HS-5 (cell line): Measurements from ENCODE around the gene GNA12.
A peak's percentile ranks its signal among the peaks of the same experiment; 100 is the strongest.
"Not testable (repeated sequence)": the region's sequence is repeated elsewhere in the genome, so short reads cannot be mapped to it uniquely, and the experiment has no call there.

ENCODE experiments used
- DNase-seq: peaks from one replicate; pipeline ENCODE4 v3.0.0-alpha.2; 2012; ENCODE audit warnings: low read depth

GNA12 gene

DNA sequence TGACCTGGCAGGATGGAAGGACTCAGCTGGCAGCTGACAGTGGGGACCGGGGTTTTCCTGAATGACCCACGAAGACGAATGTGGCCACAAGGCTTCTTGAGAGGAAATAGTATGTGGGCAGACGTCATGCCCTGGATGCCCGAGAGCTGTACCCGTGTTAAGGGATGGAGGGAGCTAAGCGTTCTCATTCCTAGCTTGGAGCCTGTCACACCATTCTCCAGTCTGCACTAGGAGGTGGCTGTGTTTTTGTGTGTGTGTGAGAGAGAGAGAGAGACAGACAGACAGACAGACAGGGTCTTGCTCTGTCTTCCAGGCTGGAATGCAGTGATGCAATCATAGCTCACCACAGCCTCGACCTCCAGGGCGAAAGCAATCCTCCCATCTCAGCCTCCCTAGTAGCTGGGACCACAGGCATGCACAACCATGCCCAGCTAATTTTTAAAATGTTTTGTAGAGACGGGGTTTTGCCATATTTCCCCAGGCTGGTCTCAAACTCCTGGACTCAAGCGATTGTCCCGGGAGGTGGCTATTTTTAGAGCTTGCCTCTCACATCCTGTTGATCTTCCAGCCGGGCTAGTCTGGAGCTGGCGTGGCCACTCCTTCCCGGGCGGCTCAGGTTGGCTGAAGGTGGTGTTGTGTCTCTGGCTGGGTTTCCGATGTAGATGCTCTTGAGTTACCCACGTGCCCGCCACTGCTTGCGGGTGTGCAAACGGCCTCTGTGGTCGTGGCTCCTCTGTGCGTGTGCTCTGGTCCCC lies 154.0 kb downstream of the GNA12 start:
- DNase-seq: no peak

DNA sequence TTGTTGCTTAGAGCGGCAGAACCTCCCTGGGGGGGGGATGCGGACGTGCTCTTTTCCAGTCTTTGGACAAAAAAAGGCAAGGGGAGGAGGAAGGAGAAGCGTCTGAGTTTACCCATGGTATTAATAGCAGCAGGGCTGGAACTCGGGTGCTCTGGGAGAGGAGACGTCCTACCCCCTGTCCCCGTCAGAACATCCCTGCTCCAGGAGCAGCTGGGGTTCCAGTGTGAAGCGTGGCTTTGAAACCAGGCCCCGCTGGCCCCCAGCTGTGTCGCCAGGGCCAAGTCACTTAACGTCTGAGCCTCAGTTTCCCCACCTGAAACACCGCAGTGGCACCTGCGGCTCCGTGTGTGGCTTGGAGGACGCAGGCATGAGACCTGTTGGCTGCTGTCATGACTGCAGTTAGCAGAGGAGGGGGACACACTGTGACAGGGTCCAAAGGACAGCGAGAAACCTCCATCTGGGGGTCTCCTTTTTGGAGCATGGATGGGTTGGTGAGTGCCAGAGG lies 154.7 kb downstream of the GNA12 start:
- no peak for DNase-seq

DNA sequence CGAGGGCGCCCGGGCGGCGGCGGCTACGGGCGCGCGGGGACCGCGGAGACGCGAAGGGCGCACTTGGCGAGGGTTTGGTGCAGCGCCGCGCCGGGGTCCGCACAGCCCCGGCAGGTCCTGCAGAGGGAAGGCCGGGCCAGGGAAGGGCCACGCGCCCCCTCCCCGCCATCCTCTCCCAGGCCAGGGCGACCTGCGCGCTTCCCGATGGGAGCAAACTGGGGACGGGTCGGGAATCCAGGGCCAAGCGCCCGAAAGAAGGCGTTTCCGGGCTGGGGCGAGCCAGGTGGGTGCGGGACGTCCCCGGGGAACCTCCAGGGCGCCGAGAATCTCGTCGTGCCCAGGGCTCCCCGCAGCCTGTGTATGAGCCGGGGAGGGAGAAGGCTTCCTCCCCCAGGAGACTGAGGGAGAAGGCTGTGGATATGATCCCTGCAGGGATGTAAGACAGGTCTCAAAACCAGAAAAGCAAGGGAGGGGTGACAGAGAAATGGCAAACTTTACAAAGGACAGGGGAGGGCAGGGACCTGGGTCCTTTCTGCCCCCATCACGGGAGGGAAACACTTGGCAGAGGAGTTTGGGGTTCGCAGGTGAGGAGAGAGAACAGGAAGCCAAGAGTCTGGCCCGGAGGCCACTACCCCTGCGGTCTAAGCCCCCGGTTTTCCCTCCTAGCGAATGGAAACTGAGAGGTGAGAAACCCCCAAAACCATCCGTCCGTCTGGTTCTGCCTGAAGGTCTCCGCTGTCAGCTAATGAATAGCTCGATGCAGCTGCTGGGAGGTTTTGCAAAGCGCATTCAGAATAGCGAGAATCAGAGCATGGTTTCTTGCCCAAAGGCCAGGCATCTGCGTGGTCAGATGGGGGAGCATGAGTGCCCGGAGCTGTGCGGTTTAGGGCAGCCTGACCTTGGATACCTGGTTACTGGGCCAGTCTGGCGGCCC lies 155.4 kb downstream of the GNA12 start:
- no peak for DNase-seq

GRCh38 chr7:2687881-2688318 lies 156.2 kb downstream of the GNA12 start, which contains the start of gene AMZ1:
Gene AMZ1 (plus strand): TSS chr7:2688202. CDS start chr7:2700452, 12,250 bp downstream.
- no peak for DNase-seq

DNA sequence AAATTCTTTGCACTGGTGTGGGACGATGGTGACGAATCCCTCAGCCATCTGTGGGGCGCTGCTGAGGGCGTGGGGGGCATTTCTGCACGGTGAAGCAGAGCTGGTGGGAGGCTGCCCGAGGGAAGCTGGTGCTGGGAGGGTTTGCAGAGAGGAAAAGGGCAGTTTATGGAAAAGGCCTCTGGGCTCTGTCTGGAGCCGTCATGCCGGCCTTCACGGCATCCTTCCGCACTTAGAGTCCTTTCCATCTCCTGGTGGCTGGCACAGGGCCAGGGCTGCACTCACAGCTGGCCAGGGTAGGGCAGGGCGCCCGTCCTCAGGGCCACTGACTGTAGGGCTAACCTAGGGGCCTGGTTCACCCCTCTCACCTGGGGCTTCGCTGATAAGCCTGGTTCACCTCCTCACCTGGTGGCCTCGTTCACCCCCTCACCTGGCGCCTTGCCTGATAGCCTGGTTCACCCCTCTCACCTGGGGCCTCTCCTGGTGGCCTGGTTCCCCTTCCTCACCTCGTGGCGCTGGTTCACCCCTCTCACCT lies 156.7 kb downstream of the GNA12 start:
- no peak for DNase-seq

GRCh38 chr7:2686101-2686500 lies 158.0 kb downstream of the GNA12 start:
- no peak for DNase-seq

DNA sequence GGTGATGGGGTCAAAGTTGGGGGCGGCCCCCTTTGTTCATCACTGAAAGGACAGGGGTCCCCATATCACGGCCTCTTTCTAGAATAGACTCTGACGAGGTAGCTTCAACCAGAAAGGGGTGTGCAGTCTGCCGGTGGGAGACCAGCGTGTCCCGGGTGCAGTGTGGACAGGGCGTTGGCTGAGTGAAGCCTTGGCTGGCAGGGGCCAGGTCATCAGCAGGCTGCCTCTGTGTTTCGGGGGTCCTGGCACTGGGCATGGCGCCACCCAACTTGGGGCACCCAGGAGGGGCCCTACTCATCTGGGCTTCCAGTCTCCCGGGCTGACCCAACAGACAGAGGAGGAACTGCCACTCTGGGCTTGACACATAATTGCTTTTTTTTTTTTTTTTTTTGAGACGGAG lies 159.6 kb downstream of the GNA12 start:
- no peak for DNase-seq

DNA sequence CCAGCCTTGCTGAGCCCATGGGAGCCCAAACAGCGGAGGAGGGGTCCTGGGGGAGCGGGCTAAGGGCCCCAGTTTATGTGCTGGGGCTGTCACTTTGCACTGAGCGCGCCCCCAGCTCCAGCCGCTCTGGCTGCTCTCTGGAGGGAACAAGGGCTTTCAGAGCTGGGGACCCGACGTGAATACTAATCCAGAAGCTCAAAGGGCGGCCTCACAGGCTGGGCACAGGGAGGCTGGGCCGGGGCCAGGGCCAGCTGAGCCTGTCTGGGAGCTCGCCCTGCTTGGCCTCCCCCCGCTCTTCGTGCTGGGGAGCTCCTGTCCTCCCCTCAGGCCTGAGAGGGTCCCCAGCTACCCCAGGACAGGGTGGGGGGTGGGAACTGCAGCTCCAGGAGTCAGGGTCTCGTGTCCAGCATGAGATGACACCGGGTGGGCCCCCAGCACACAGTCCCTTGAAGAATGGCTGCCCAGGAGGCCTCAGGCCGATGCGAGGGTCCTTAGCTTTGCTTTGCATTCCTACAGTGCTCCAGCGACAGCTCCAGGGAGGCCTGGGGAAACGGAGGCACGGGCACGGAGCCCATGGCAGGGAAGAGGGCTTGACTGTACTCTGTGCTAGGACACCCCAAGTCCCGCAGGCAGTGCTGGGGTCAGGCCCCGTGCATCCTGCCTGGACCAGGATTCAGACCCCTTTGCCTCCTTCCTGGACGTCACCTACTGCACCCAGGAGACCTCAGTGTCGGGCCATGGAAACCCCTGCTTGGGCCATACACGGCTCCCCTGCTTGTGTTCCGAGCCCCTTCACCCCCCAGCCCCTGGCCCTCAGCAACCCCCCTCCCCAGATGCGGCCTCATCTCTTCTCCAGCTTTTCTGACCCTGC lies 161.9 kb downstream of the GNA12 start:
- DNase-seq: no peak

DNA sequence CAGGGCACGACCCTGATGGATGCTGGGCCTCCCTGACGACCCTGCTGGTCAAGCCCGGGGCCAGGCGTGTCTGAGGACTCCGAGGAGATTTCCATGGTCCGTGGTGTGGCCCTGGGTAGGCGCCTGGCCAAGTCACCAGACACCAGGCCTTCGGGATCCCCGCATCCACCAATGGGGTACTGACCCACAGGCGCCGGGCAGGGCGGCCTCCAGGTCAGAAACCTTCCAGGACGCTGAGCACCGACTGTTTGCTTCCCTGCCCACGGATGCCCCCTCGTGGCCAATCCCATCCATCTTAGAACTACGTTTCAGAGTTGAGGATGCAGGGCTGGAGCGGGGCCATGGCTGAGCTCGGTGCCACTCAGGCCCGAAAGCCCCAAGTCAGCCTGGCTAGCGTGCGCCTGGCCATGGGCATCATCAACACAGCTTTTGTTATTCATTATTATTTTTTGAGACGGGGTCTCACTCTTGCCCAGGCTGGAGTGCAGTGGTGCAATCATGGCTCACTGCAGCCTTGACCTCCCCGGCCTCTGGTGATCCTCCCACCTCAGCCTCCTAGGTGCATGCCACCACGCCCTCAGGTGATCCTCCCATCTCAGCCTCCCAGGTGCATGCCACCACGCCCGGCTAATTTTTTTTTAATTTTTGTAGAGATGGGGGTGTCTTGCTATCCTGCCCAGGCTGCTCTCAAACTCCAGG lies 163.2 kb downstream of the GNA12 start:
- peak; percentile 25 for DNase-seq

DNA sequence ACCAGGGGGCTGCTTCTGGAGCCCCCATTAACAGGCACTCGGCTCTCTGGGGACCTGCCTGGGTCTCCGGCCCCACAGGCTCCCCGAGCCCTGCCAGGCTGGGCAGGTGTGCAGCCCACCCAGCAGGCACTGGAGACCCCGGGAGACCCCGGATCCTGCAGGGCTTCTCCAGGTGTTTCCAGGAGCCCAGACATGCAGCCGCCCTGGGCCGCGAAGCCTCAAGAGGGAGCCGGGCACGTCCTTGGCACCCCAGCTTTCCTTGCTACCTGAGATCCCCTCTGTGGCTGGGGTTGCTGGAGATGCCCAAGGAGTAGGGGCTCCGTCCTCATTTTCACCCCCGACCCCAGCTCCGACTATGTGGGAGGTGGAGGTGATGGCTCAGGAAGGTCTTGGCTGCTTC lies 163.9 kb downstream of the GNA12 start:
- no peak for DNase-seq

GRCh38 chr7:2679135-2680127 lies 164.7 kb downstream of the GNA12 start:
- DNase-seq: not testable (repeated sequence)

DNA sequence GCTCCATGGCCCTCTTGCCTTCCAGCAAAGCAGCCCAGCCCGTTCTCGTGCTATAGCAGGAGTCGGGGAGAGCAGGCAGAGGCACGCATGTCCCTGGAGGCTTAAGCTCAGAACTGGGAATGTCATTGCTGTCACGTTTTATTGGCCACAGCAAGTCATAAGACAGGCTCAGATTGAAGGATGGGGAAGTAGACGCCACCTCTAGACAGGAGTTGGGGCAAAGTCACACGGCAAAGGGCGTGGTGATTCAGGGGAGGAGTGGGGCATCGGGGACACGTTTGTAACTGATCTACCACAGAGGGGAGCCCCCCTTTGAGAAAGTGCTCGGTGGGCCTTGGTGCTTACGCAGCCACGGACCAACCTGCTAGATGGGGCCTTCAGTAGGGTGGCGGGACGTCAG lies 165.7 kb downstream of the GNA12 start:
- DNase-seq: not testable (repeated sequence)
